ENCODE data around the gene ANAPC16. TPM values are rescaled to one million over a fixed set of nuclear protein-coding genes. Genes with fewer than 3 reads are reported as not detected.
"Not testable (repeated sequence)": the region's sequence is repeated elsewhere in the genome, so short reads cannot be mapped to it uniquely, and the experiment has no call there.

ANAPC16 gene
- total RNA-seq, 2 donors from 2014 or later, result 77.4 to 95.3 TPM

- DNase-seq (ENCODE audit: low spot score), result peak; percentile 100
- intact Hi-C loops (cut with DNase I), result loop anchor here in 1 of 2 donors (2.0 kb wide), 1 partner anchor 25 kb away; no protein-coding TSS in a partner anchor
Measured at GRCh38 chr10:72273410-72274212, 57.8 kb downstream of the ANAPC16 start, which contains the start of gene DDIT4. DDIT4 (plus strand) TSS chr10:72273924; CDS start chr10:72274217, 293 bp downstream.

- intact Hi-C loops (cut with DNase I), result no loop called here
Measured at GRCh38 chr10:72274213-72274729, 58.5 kb downstream of the ANAPC16 start.

GRCh38 chr10:72274730-72275350 lies 59.0 kb downstream of the ANAPC16 start:
- DNase-seq (ENCODE audit: low spot score), result peak; percentile 93
- intact Hi-C loops (cut with DNase I), result no loop called here

More at GRCh38 chr10:72274213-72274729, 58.5 kb downstream of the ANAPC16 start:
- DNase-seq (ENCODE audit: low spot score), result no peak

GRCh38 chr10:72275351-72276012 lies 59.7 kb downstream of the ANAPC16 start:
- intact Hi-C loops (cut with DNase I), result no loop called here
- no peak for DNase-seq (ENCODE audit: low spot score)

GRCh38 chr10:72276013-72276387 lies 60.2 kb downstream of the ANAPC16 start:
- no peak for DNase-seq (ENCODE audit: low spot score)
- intact Hi-C loops (cut with DNase I), result no loop called here

GRCh38 chr10:72276421-72277339 lies 60.9 kb downstream of the ANAPC16 start:
- no peak for DNase-seq (ENCODE audit: low spot score)
- intact Hi-C loops (cut with DNase I), result no loop called here

- DNase-seq (ENCODE audit: low spot score), result no peak
- intact Hi-C loops (cut with DNase I), result no loop called here
Measured at GRCh38 chr10:72277340-72277995, 61.7 kb downstream of the ANAPC16 start.

GRCh38 chr10:72277996-72278667 lies 62.3 kb downstream of the ANAPC16 start:
- intact Hi-C loops (cut with DNase I), result no loop called here
- DNase-seq (ENCODE audit: low spot score), result no peak

GRCh38 chr10:72278668-72279393 lies 63.0 kb downstream of the ANAPC16 start:
- intact Hi-C loops (cut with DNase I), result no loop called here
- DNase-seq (ENCODE audit: low spot score), result no peak

- intact Hi-C loops (cut with DNase I); DNase-seq (ENCODE audit: low spot score): not testable (repeated sequence)
Measured at GRCh38 chr10:72279587-72279986, 63.8 kb downstream of the ANAPC16 start.

GRCh38 chr10:72283131-72283530 lies 67.3 kb downstream of the ANAPC16 start:
- DNase-seq (ENCODE audit: low spot score), result no peak
- intact Hi-C loops (cut with DNase I), result no loop called here

Other genes with a start within 250 kb of the ANAPC16 start
- 1 to 10 TPM; 2.4 to 4.5 TPM for gene SPOCK2, start 127.5 kb upstream of the ANAPC16 start, total RNA-seq
- gene ASCC1, start 264 bp downstream of the ANAPC16 start, total RNA-seq, result 10 to 100 TPM; 28.3 to 37.7 TPM
- 100 to 1,000 TPM; 208 to 244 TPM for gene DDIT4, start 57.9 kb downstream of the ANAPC16 start, total RNA-seq
- gene DNAJB12, start 138.9 kb downstream of the ANAPC16 start, total RNA-seq, result 10 to 100 TPM; 25.3 to 26.4 TPM

All from posterior vena cava (tissue), 2 donors.